C4-2B (cell line): Measurements from ENCODE around the gene RBM47.

ENCODE experiments used
- ZFX ChIP-seq: fragments of 450-650 bp; IDR thresholded peaks from 2 replicates; pipeline ENCODE4 v1.6.1; 2017
- TF ChIP-seq, protein P1 (sequence below): fragments of 450-650 bp; conservative IDR thresholded peaks from 2 replicates; pipeline ENCODE4 v1.5.1; 2017; ENCODE audit warnings: mild to moderate bottlenecking

DNA sequence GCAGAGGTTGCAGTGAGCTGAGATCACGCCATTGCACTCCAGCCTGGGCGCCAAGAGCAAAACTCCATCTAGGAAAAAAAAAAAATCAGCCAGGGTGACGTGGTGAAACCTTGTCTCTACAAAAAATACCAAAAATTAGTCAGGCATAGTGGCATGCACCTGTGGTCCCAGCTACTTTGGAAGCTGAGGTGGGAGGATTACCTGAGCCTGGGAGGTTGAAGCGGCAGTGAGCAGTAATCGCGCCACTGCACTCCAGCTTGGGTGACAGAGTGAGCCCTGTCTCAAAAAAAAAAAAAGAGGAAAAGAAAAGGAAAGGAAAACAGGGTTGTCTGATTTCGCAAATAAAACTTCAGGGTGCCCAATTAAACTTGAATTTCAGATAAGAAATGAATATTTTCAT, 106.1 kb downstream of the RBM47 start:
- TF ChIP-seq, protein P1, sequence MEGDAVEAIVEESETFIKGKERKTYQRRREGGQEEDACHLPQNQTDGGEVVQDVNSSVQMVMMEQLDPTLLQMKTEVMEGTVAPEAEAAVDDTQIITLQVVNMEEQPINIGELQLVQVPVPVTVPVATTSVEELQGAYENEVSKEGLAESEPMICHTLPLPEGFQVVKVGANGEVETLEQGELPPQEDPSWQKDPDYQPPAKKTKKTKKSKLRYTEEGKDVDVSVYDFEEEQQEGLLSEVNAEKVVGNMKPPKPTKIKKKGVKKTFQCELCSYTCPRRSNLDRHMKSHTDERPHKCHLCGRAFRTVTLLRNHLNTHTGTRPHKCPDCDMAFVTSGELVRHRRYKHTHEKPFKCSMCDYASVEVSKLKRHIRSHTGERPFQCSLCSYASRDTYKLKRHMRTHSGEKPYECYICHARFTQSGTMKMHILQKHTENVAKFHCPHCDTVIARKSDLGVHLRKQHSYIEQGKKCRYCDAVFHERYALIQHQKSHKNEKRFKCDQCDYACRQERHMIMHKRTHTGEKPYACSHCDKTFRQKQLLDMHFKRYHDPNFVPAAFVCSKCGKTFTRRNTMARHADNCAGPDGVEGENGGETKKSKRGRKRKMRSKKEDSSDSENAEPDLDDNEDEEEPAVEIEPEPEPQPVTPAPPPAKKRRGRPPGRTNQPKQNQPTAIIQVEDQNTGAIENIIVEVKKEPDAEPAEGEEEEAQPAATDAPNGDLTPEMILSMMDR = no peak
- TF ChIP-seq ZFX = no peak
